ENCODE measurements around the gene F2RL2. TPM values are rescaled to one million over a fixed set of nuclear protein-coding genes. Genes with fewer than 3 reads are reported as not detected.

The F2RL2 gene
- total RNA-seq, 6 donors from 2014 or later, result 0.34 to 0.46 (median 0.43) TPM; not detected in 3

GRCh38 chr5:76642390-76643040 is 19.3 kb upstream of the F2RL2 start:
- Histone ChIP-seq H3K4me1 (peaks cover 0 to 6% (median 0%) of the 10 kb centered on the region in 4 donors), H3K9me3 (no peaks in the 10 kb centered on the region), H3K4me3 (no peak overlapping the region), H3K27me3 (no peaks in the 10 kb centered on the region), H3K27ac (no peak overlapping the region), H3K36me3 (peaks cover 0 to 6% (median 0%) of the 10 kb centered on the region in 4 donors)
- TF ChIP-seq EP300 (IDR thresholded peaks at IDR 0.05) (no peak), CTCF (IDR thresholded peaks at IDR 0.05) (no peak), POLR2AphosphoS5 (IDR thresholded peaks at IDR 0.05) (no peak), POLR2A (IDR thresholded peaks at IDR 0.05) (no peak)
- WGBS, 2 donors, result 93 to 95% methylated on average over 6 of the region's 6 CpGs
- no peak for ATAC-seq (ENCODE audit: low FRiP score in 2 of 2)
- no peak for DNase-seq

GRCh38 chr5:76641514-76642120 is 18.4 kb upstream of the F2RL2 start:
- DNase-seq, result peak in 1 of 2 donors; percentile 39
- Histone ChIP-seq H3K36me3 (peaks cover 0 to 6% (median 0%) of the 10 kb centered on the region in 4 donors), H3K27me3 (no peaks in the 10 kb centered on the region), H3K4me3 (no peak overlapping the region), H3K4me1 (peaks cover 0 to 6% (median 0%) of the 10 kb centered on the region in 4 donors), H3K27ac (no peak overlapping the region), H3K9me3 (no peaks in the 10 kb centered on the region)
- no peak for TF ChIP-seq POLR2AphosphoS5 (IDR thresholded peaks at IDR 0.05)
- TF ChIP-seq CTCF (IDR thresholded peaks at IDR 0.05), result peak; percentile 35 to 61 (median 58)
- WGBS, 2 donors, result 8 to 14% methylated on average over 1 of the region's 1 CpG
- ATAC-seq (ENCODE audit: low FRiP score in 2 of 2), result peak in 1 of 2 donors; percentile 68

GRCh38 chr5:76638479-76638878 is 15.3 kb upstream of the F2RL2 start:
- TF ChIP-seq POLR2AphosphoS5 (IDR thresholded peaks at IDR 0.05), result no peak
- TF ChIP-seq CTCF (IDR thresholded peaks at IDR 0.05), result no peak
- TF ChIP-seq POLR2A (IDR thresholded peaks at IDR 0.05), result no peak
- no peak for TF ChIP-seq EP300 (IDR thresholded peaks at IDR 0.05)
- peaks cover 0 to 6% (median 0%) of the 10 kb centered on the region in 4 donors for H3K36me3 ChIP-seq
- ATAC-seq (ENCODE audit: low FRiP score in 2 of 2), result no peak
- 47 to 81% methylated on average over 1 of the region's 1 CpG for WGBS, 2 donors
- no peaks in the 10 kb centered on the region for H3K27me3 ChIP-seq
- no peak overlapping the region for H3K4me3 ChIP-seq
- H3K4me1 ChIP-seq, result peaks cover 0 to 6% (median 0%) of the 10 kb centered on the region in 4 donors
- H3K9me3 ChIP-seq, result no peaks in the 10 kb centered on the region
- DNase-seq, result no peak
- no peak overlapping the region for H3K27ac ChIP-seq

GRCh38 chr5:76637490-76637889 is 14.3 kb upstream of the F2RL2 start:
- TF ChIP-seq POLR2AphosphoS5 (IDR thresholded peaks at IDR 0.05), result no peak
- no peak for TF ChIP-seq CTCF (IDR thresholded peaks at IDR 0.05)
- no peak for TF ChIP-seq POLR2A (IDR thresholded peaks at IDR 0.05)
- no peak for TF ChIP-seq EP300 (IDR thresholded peaks at IDR 0.05)
- DNase-seq, result no peak
- no peak for ATAC-seq (ENCODE audit: low FRiP score in 2 of 2)
- Histone ChIP-seq H3K4me3 (no peak overlapping the region), H3K27me3 (no peaks in the 10 kb centered on the region), H3K27ac (no peak overlapping the region), H3K4me1 (peaks cover 0 to 6% (median 0%) of the 10 kb centered on the region in 4 donors), H3K9me3 (no peaks in the 10 kb centered on the region), H3K36me3 (peaks cover 0 to 4% (median 0%) of the 10 kb centered on the region in 4 donors)
- 92% methylated on average over 2 of the region's 2 CpGs for WGBS, 2 donors
